ENCODE results near the gene NAGA. TPM values are rescaled to one million over a fixed set of nuclear protein-coding genes. Genes with fewer than 3 reads are reported as not detected.
A peak's percentile ranks its signal among the peaks of the same experiment; 100 is the strongest.

NAGA gene
- total RNA-seq, 1 donor from 2014 or later = 29.9 TPM

DNA sequence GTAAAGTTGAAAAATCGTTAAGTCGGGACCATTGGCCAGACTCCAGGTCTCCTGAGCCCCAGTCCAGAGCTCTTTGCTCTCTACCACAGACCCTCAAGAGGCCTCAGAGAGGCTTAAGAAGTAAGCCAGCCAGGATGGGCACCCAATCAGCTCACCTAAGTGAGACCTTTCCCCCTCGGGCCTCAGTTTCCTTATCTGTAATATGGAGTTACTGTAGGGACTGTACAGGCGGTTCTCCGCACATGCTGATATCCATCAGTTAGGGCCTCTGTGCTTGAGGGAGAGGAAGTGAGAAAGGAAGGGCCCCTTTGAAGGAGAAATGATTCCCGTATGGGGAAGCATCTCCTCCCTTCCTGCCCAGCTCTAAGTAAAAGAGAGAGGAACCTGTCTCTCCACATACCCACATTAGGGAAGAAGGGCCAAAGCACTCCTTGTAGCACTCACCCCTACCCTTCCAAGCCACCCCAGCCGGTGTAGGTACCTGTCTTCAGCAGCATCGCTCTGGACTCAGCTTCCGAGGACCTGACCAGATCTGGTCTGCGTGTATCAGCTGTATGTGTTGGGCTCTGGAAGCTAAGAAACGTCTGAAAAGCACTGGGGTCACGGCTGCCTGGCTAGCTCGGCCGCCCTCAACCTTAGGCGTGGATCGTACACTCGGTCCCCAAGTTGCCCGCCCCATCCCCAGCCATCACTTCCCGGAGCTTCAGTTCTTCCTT, 653 bp downstream of the NAGA start:
- peak overlapping the region; percentile 93 for H3K27ac Mint-ChIP-seq
- no peaks in the 10 kb centered on the region for H3K9me3 Mint-ChIP-seq
- intact Hi-C loops (cut with micrococcal nuclease) = loop anchor here (1.0 to 10.0 kb wide), 7 partner anchors 9 to 235 kb away; partner anchors contain the start of genes CENPM, NDUFA6, SMDT1 and SREBF2
- no peaks in the 10 kb centered on the region for H3K27me3 Mint-ChIP-seq
- peak overlapping the region; percentile 93 for H3K4me3 Mint-ChIP-seq
- peaks cover 40% of the 10 kb centered on the region for H3K4me1 Mint-ChIP-seq
- H3K36me3 Mint-ChIP-seq (ENCODE audit: low read depth) = peaks cover 27% of the 10 kb centered on the region
- no peak for DNase-seq

DNA sequence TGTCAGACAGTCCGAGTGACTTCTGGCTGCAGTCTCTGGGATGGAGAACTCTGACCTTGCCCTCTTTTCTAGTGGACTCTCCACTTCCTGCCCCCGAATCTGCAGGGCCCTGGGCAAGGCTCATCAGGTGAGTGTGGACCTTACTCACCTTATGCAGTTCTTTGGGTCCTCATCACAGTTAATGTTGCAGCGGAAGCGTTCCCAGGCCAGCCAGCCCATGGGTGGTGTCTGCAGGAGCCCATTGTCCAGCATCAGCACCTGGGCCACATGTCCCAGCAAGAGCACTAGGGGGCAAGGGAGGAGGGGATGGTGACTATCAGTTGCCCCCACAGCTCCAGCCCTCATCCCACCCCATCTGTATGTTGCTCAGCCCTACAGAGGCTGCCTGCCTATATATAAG, 2.3 kb downstream of the NAGA start:
- Mint-ChIP-seq H3K4me1 (peaks cover 36% of the 10 kb centered on the region), H3K27ac (no peak overlapping the region), H3K27me3 (no peaks in the 10 kb centered on the region), H3K36me3 (ENCODE audit: low read depth) (peaks cover 35% of the 10 kb centered on the region), H3K4me3 (no peak overlapping the region), H3K9me3 (no peaks in the 10 kb centered on the region)
- intact Hi-C loops (cut with micrococcal nuclease) = no loop called here
- no peak for DNase-seq

DNA sequence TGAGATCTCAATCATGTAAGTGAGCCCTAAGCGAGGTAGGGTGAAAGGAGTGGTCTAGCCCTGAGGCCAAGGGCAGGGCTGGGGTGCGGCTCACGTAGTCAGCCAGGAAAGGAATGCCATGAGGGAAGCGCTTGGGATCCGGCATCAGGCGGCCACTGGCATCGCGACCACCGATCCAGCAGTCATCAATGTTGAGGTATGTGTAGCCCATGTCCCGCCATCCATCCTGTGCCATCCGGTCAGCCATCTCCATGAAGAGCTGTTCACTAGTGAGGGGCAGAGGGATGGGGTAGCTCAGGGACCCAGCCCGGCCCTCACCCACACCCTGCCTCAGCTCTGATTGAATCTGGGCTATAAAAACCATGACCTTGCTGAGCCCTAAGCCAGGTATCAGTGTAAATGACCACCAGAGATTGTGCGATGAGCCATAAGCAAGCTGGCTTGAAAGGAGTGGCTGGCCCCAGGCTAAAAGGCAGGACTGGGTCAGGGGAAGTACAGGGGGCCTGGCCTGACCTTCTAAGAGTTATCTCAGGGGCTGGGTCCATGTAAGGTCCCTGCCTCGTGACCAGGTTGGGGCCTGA, 2.9 kb downstream of the NAGA start:
- Mint-ChIP-seq H3K36me3 (ENCODE audit: low read depth) (peaks cover 40% of the 10 kb centered on the region), H3K27me3 (no peaks in the 10 kb centered on the region), H3K27ac (no peak overlapping the region), H3K4me1 (peaks cover 32% of the 10 kb centered on the region), H3K4me3 (no peak overlapping the region), H3K9me3 (no peaks in the 10 kb centered on the region)
- intact Hi-C loops (cut with micrococcal nuclease) = no loop called here
- no peak for DNase-seq

DNA sequence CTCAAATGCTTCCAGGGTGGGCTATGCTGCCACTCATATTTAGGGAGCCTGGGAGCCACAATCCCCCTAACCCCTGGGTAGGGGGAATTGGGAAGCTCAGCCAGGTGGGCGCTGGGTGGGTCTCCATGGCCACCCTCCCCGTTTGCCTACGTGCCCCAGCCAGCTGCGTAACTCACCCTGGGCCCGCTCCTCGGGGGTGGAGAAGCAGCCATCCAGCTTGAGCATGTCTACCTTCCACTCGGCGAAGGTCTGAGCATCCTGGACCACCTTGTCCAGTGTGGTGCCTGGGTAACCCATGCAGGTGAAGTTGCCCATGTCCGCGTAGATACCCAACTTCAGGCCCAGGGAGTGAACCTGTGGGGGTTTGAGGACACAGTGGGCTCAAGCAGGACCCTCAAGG, 3.7 kb downstream of the NAGA start:
- H3K36me3 Mint-ChIP-seq (ENCODE audit: low read depth) = peaks cover 47% of the 10 kb centered on the region
- H3K9me3 Mint-ChIP-seq = no peaks in the 10 kb centered on the region
- H3K27me3 Mint-ChIP-seq = no peaks in the 10 kb centered on the region
- DNase-seq = no peak
- intact Hi-C loops (cut with micrococcal nuclease) = no loop called here
- H3K27ac Mint-ChIP-seq = no peak overlapping the region
- H3K4me3 Mint-ChIP-seq = no peak overlapping the region
- peaks cover 29% of the 10 kb centered on the region for H3K4me1 Mint-ChIP-seq

DNA sequence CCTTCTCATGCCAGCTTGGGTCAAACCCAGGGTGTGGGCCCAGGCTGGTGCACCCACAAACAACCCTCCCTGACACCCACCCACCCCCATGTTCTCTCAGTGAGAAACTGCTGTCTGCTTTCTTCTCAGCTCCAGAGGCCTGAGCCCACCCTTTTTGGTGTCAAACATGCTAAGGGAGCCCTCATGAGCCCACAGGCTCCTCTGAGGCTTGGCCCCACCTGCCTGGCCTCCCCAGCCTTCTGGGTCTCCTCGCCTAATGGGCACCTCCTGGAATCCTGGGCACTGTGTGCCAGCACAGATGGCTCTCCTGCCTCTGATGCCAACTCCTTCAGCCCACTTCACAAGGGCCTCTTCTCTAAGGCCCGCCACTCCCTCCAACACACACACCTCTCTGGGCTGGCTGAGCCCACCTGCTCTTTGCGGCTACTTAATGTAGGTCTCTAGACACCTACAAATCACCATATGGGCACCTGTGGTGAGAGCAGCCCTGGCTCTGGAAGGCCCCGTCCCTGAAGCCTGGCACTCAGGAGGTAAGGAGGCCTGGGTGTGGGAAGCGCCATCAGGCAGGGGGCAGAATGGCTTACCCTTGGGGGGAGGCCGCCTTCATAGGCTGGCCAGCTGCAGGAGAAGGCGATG, 4.4 kb downstream of the NAGA start:
- Mint-ChIP-seq H3K9me3 (no peaks in the 10 kb centered on the region), H3K27me3 (no peaks in the 10 kb centered on the region)
- intact Hi-C loops (cut with micrococcal nuclease) = no loop called here

DNA sequence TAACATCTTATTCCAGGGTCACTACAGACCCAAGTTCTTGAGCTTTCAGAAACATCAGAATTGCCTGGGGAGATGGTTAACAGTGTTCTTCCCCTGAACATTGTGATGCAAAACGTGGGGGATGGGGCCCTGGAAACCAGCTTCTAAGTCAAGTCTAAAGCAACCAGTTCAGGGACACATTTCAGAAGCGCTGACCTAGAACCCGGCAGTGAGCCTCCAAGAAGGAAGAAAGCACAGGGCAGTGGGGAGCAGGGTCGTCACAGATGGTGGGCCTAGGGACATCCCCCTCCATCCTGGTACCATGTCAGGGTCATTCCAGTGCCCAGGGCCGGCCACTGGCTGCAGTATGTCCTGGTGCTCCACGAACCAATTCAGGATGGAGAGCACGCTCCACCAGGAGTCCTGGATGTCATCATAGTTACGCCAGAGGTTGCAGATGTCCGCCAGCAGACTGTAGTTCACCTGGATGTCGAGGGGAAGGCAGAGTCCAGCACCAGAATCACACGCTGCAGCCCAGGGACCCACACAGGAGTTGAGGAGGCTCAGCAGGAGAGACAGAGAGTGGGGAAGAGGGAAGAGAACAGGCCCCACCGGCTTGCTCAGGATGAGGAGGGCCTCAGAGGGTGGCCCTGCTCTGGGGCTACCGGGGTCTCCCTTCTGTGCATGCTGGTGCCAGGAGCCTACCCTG, 5.0 kb downstream of the NAGA start:
- Mint-ChIP-seq H3K4me1 (peaks cover 18% of the 10 kb centered on the region), H3K27ac (no peak overlapping the region), H3K36me3 (ENCODE audit: low read depth) (peaks cover 58% of the 10 kb centered on the region), H3K9me3 (no peaks in the 10 kb centered on the region), H3K4me3 (no peak overlapping the region), H3K27me3 (no peaks in the 10 kb centered on the region)
- no peak for DNase-seq
- intact Hi-C loops (cut with micrococcal nuclease) = no loop called here

More for the DNA sequence above, 4.4 kb downstream of the NAGA start:
- DNase-seq = peak; percentile 56
- no peak overlapping the region for H3K4me3 Mint-ChIP-seq
- peaks cover 51% of the 10 kb centered on the region for H3K36me3 Mint-ChIP-seq (ENCODE audit: low read depth)
- H3K4me1 Mint-ChIP-seq = peaks cover 23% of the 10 kb centered on the region
- no peak overlapping the region for H3K27ac Mint-ChIP-seq

DNA sequence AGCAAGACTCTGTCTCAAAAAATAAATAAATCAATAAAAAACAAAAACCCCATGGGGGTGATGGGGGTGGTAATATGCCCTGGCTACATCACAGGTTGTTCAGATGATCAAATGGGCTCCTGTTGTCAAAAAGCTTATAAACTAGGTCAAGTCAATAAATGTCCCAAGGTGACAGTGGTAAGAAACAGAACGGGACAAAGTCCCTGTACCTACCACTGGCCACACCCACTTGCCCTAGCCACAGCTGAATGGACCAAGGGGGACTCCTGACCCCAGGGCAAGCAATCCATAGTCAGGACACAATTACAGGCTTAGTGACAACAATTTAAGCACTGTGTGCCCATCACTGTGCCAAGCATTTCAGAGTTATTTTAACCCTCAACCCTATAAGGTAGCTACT, 6.0 kb downstream of the NAGA start:
- Mint-ChIP-seq H3K36me3 (ENCODE audit: low read depth) (peaks cover 67% of the 10 kb centered on the region), H3K27me3 (no peaks in the 10 kb centered on the region), H3K27ac (no peak overlapping the region), H3K4me3 (no peak overlapping the region), H3K9me3 (no peaks in the 10 kb centered on the region), H3K4me1 (peaks cover 11% of the 10 kb centered on the region)
- DNase-seq = no peak
- intact Hi-C loops (cut with micrococcal nuclease) = no loop called here

DNA sequence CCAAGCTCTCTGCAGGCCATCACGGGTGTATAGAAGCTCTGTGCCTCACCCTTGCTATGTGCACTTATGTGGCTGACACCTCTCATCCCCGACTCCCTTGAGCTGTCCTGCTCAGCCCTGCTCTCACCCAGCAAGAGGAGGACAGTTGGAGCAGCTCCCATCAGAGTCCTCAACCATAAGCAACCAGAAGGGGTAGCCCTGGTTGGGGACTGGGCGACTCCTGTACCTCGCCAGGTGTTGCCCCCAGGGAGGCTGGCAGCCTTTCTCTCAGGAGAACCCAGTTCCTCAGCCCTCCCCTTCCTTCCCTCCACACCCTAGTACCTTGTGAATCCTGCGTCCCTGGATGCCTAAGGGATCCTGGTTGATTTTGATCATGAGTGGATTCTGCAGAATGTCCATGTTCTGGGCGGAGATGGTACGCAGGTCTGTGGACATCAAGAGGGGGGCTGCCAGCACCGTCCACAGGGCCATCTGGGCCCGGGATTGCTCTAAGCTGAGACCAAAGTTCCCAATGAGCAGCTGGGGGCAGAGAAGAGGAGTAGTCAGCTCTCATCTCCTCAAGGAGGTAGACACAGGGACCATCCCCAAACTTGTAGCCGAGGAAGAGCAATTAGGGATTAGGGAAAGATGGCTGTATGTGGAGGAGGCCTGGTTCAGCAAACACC, 8.0 kb downstream of the NAGA start:
- Mint-ChIP-seq H3K27ac (no peak overlapping the region), H3K4me3 (no peak overlapping the region), H3K4me1 (peaks cover 5% of the 10 kb centered on the region), H3K9me3 (peaks cover 11% of the 10 kb centered on the region), H3K36me3 (ENCODE audit: low read depth) (peaks cover 77% of the 10 kb centered on the region), H3K27me3 (no peaks in the 10 kb centered on the region)
- no peak for DNase-seq
- intact Hi-C loops (cut with micrococcal nuclease) = no loop called here

DNA sequence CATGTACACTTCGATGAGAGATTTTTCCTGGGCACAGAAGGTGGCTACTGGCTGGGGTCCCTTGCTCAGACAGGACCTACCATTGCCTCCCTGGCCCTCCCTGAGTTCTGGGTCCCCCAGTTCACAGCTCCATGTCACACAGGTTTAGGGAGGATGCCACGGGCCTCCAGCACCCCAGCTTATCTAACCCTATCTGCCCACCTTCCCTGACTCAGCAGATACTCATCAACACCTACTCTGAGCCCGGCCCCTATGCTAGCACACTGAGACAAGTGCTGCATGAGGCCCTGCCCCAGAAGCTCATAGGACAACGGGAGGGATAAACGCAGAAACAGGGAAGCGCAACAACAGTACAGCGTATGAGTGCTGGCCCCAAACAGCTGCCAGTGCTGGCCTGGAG, 9.6 kb downstream of the NAGA start:
- Mint-ChIP-seq H3K4me3 (no peak overlapping the region), H3K9me3 (peaks cover 20% of the 10 kb centered on the region), H3K36me3 (ENCODE audit: low read depth) (peaks cover 79% of the 10 kb centered on the region), H3K4me1 (peaks cover 3% of the 10 kb centered on the region), H3K27ac (no peak overlapping the region), H3K27me3 (no peaks in the 10 kb centered on the region)
- no peak for DNase-seq
- intact Hi-C loops (cut with micrococcal nuclease) = no loop called here

DNA sequence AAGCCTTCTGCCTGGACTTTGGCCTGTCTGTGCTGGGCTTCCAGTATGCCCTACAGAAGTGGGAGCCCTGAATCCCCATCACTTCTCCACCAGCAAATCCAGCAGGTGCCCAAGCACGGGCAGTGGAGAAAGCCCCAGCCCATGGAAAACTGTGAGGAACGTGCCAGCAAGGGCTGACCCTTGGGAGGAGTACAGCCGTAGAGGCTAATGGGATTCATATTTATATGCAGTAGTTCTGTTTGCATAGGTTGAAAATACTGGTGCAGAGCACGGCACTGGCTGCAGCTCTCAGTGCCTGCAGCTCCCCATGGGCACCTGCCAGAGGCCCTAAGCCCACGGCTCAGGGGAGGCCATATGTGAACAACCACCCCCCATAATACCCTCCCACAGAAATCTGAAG, 10.1 kb downstream of the NAGA start:
- intact Hi-C loops (cut with micrococcal nuclease) = no loop called here
- Mint-ChIP-seq H3K9me3 (peaks cover 20% of the 10 kb centered on the region), H3K27me3 (no peaks in the 10 kb centered on the region), H3K36me3 (ENCODE audit: low read depth) (peaks cover 80% of the 10 kb centered on the region), H3K4me1 (peaks cover 3% of the 10 kb centered on the region), H3K4me3 (no peak overlapping the region), H3K27ac (no peak overlapping the region)
- DNase-seq = no peak

DNA sequence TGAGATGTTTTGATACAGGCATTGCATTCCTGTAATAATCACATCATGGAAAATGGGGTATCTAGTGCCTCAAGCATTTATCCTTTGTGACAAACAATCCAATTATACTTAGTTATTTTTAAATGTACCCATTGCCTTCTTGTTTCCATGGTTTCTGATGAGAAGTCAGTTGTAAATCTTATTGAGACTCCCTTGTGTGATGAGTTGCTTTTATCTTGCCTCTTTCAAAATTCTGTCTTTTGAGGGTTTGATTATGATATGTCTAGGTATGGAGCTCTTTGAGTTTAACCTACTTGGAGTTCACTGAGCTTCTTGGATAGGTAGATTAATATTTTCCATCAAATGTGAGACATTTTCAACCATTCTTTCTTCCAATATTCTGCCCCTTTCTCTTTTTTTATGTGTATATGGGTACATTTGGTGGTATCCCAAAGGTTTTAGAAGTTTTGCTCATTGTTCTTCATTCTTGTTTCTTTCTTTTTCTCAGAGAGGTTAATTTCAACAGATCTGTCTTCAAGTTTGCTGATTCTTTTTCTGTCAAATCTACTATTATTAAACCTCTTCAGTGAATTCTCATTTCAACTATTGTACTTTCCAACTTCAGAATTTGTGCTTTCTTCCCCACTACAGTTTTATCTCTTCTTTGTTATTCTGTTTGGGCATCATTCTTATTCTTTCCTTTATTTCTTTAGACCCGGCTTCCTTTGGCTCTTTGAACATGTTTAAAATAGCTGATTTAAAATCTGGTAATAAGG, 13.7 kb downstream of the NAGA start:
- Mint-ChIP-seq H3K9me3 (peaks cover 20% of the 10 kb centered on the region), H3K36me3 (ENCODE audit: low read depth) (peaks cover 53% of the 10 kb centered on the region)

DNA sequence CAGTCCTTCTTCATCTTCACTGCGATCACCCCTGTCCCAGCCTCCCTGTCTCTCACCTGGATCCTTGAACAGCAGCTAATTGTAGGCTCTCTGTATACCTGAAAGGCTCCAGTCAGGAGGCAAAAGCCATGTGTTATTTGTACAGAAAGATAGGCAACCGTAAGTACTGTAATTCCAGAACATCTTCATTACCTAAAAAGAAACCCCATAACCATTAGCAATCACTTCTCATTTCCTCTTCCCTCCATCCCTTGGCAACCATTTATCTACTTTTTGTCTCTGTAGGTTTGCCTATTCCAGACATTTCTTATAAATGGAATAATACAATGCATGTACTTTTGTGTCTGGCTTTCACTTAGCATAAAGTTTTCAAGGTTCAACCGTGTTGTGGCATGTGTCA, 17.8 kb downstream of the NAGA start:
- intact Hi-C loops (cut with micrococcal nuclease) = no loop called here
- Mint-ChIP-seq H3K4me3 (no peak overlapping the region), H3K4me1 (no peaks in the 10 kb centered on the region), H3K9me3 (peaks cover 9% of the 10 kb centered on the region), H3K36me3 (ENCODE audit: low read depth) (peaks cover 15% of the 10 kb centered on the region), H3K27me3 (no peaks in the 10 kb centered on the region), H3K27ac (no peak overlapping the region)
- no peak for DNase-seq

More for the DNA sequence above, 13.7 kb downstream of the NAGA start:
- Mint-ChIP-seq H3K27ac (no peak overlapping the region), H3K4me1 (no peaks in the 10 kb centered on the region), H3K27me3 (no peaks in the 10 kb centered on the region), H3K4me3 (no peak overlapping the region)
- intact Hi-C loops (cut with micrococcal nuclease) = no loop called here
- DNase-seq = no peak

DNA sequence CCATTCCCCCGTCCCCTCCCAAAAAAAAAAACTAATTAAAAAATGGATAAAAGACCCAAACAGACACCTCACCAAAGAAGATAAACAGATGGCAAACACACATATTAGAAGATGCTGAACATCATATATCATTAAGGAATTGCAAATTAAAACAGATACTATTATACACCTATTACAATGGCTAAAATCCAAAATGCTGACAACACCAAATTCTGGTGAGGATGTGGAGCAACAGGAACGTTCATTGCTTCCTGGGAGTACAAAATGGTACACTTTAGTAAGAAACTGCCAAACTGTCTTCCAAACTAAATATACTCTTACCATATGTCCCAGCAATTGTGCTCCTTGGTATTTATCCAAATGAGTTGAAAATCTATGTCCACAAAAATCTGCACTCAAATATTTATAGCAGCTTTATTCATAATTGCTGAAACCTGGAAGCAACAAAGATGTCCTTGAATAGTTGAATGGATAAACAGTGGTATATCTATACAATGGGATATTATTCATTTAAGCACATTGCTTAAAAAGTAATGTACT, 19.9 kb downstream of the NAGA start:
- Mint-ChIP-seq H3K4me1 (no peaks in the 10 kb centered on the region), H3K36me3 (ENCODE audit: low read depth) (peaks cover 2% of the 10 kb centered on the region), H3K27ac (no peak overlapping the region), H3K4me3 (no peak overlapping the region), H3K27me3 (no peaks in the 10 kb centered on the region), H3K9me3 (no peaks in the 10 kb centered on the region)
- DNase-seq = no peak
- intact Hi-C loops (cut with micrococcal nuclease) = no loop called here

Measured in activated CD4-positive, alpha-beta T cell treated with anti-CD3 and anti-CD28 coated beads, Interleukin-2, amount 10 ng/mL, durations not matched to agents 24 days and 14 days (primary cell).